ENCODE data around the gene DAZL. TPM values are rescaled to one million over a fixed set of nuclear protein-coding genes. Genes with fewer than 3 reads are reported as not detected.

The DAZL gene
- total RNA-seq, 1 experiment from 2014 or later = 3.9 TPM

GRCh38 chr3:16608816-16609215, 3.6 kb upstream of the DAZL start (continued):
- TF ChIP-seq, protein P1, sequence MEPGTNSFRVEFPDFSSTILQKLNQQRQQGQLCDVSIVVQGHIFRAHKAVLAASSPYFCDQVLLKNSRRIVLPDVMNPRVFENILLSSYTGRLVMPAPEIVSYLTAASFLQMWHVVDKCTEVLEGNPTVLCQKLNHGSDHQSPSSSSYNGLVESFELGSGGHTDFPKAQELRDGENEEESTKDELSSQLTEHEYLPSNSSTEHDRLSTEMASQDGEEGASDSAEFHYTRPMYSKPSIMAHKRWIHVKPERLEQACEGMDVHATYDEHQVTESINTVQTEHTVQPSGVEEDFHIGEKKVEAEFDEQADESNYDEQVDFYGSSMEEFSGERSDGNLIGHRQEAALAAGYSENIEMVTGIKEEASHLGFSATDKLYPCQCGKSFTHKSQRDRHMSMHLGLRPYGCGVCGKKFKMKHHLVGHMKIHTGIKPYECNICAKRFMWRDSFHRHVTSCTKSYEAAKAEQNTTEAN (CRISPR knock-in tag; IDR thresholded peaks at IDR 0.05) = no peak
- TF ChIP-seq, protein P2, sequence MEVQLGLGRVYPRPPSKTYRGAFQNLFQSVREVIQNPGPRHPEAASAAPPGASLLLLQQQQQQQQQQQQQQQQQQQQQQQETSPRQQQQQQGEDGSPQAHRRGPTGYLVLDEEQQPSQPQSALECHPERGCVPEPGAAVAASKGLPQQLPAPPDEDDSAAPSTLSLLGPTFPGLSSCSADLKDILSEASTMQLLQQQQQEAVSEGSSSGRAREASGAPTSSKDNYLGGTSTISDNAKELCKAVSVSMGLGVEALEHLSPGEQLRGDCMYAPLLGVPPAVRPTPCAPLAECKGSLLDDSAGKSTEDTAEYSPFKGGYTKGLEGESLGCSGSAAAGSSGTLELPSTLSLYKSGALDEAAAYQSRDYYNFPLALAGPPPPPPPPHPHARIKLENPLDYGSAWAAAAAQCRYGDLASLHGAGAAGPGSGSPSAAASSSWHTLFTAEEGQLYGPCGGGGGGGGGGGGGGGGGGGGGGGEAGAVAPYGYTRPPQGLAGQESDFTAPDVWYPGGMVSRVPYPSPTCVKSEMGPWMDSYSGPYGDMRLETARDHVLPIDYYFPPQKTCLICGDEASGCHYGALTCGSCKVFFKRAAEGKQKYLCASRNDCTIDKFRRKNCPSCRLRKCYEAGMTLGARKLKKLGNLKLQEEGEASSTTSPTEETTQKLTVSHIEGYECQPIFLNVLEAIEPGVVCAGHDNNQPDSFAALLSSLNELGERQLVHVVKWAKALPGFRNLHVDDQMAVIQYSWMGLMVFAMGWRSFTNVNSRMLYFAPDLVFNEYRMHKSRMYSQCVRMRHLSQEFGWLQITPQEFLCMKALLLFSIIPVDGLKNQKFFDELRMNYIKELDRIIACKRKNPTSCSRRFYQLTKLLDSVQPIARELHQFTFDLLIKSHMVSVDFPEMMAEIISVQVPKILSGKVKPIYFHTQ (CRISPR knock-in tag; IDR thresholded peaks at IDR 0.05) = no peak
- no peak for TF ChIP-seq SP1 (CRISPR knock-in tag; conservative IDR thresholded peaks at IDR 0.05)
- no peak for TF ChIP-seq NR3C1 (CRISPR knock-in tag; conservative IDR thresholded peaks at IDR 0.05; ENCODE audit: low read depth)
- no peak for TF ChIP-seq ERG (CRISPR knock-in tag; IDR thresholded peaks at IDR 0.05)

DNA sequence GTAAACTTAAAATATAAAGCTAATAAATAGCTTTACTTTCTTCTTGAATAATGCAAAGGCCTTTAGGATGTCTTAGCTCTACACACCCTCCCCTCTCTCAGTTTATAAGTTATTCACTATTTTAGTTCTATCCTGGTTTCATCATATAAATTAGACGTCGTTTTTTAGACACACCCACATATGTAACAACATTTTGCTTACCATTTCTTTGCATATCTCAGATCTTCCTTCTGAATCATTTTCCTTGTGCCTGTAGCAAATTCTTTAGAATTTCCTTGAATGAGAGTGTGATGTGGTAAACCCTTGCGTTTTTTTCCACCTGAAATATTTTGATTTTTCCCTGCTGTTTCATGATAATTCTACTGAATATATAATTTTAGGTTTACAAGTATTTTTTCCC, 2.5 kb upstream of the DAZL start:
- TF ChIP-seq, protein P1 (CRISPR knock-in tag; IDR thresholded peaks at IDR 0.05) = no peak
- TF ChIP-seq, protein P3, sequence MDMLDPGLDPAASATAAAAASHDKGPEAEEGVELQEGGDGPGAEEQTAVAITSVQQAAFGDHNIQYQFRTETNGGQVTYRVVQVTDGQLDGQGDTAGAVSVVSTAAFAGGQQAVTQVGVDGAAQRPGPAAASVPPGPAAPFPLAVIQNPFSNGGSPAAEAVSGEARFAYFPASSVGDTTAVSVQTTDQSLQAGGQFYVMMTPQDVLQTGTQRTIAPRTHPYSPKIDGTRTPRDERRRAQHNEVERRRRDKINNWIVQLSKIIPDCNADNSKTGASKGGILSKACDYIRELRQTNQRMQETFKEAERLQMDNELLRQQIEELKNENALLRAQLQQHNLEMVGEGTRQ (CRISPR knock-in tag; IDR thresholded peaks at IDR 0.05) = no peak
- ChIA-PET CTCF (no interaction called here), POLR2A (no interaction called here)
- Mint-ChIP-seq H3K9me3 (peaks cover 3% of the 10 kb centered on the region), H3K36me3 (peaks cover 12% of the 10 kb centered on the region), H3K27me3 (ENCODE audit: low read depth) (no peaks in the 10 kb centered on the region), H3K4me1 (peaks cover 63% of the 10 kb centered on the region), H3K4me3 (no peak overlapping the region), H3K27ac (no peak overlapping the region)
- ATAC-seq (no peak), DNase-seq (ENCODE audit: low spot score) (no peak)

- peaks cover 65% of the 10 kb centered on the region for H3K4me1 Mint-ChIP-seq
- ATAC-seq (peak; percentile 51), DNase-seq (ENCODE audit: low spot score) (no peak)
- TF ChIP-seq ZNF263 (CRISPR knock-in tag; IDR thresholded peaks at IDR 0.05; ENCODE audit: low read depth) (no peak), GTF2I (CRISPR knock-in tag; conservative IDR thresholded peaks at IDR 0.05) (no peak), HMGA2 (CRISPR knock-in tag; IDR thresholded peaks at IDR 0.05) (no peak), TCF7 (CRISPR knock-in tag; IDR thresholded peaks at IDR 0.05; ENCODE audit: low read depth) (no peak), ZNF219 (CRISPR knock-in tag; IDR thresholded peaks at IDR 0.05; ENCODE audit: borderline replicate concordance) (no peak), NR3C1 (CRISPR knock-in tag; conservative IDR thresholded peaks at IDR 0.05; ENCODE audit: low read depth) (no peak), CREB1 (CRISPR knock-in tag; IDR thresholded peaks at IDR 0.05) (no peak), SOX15 (CRISPR knock-in tag; IDR thresholded peaks at IDR 0.05) (no peak)
- TF ChIP-seq, protein P4, sequence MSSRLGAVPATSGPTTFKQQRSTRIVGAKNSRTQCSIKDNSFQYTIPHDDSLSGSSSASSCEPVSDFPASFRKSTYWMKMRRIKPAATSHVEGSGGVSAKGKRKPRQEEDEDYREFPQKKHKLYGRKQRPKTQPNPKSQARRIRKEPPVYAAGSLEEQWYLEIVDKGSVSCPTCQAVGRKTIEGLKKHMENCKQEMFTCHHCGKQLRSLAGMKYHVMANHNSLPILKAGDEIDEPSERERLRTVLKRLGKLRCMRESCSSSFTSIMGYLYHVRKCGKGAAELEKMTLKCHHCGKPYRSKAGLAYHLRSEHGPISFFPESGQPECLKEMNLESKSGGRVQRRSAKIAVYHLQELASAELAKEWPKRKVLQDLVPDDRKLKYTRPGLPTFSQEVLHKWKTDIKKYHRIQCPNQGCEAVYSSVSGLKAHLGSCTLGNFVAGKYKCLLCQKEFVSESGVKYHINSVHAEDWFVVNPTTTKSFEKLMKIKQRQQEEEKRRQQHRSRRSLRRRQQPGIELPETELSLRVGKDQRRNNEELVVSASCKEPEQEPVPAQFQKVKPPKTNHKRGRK (CRISPR knock-in tag; IDR thresholded peaks at IDR 0.05; ENCODE audit: borderline replicate concordance) = no peak
- TF ChIP-seq, protein P5, sequence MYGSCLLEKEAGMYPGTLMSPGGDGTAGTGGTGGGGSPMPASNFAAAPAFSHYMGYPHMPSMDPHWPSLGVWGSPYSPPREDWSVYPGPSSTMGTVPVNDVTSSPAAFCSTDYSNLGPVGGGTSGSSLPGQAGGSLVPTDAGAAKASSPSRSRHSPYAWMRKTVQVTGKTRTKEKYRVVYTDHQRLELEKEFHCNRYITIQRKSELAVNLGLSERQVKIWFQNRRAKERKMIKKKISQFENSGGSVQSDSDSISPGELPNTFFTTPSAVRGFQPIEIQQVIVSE (CRISPR knock-in tag; IDR thresholded peaks at IDR 0.05; ENCODE audit: borderline replicate concordance) = no peak
- TF ChIP-seq, protein P6, sequence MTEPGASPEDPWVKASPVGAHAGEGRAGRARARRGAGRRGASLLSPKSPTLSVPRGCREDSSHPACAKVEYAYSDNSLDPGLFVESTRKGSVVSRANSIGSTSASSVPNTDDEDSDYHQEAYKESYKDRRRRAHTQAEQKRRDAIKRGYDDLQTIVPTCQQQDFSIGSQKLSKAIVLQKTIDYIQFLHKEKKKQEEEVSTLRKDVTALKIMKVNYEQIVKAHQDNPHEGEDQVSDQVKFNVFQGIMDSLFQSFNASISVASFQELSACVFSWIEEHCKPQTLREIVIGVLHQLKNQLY (CRISPR knock-in tag; IDR thresholded peaks at IDR 0.05) = no peak
- peak overlapping the region; percentile 42 for H3K27ac Mint-ChIP-seq
- H3K9me3 Mint-ChIP-seq = peaks cover 3% of the 10 kb centered on the region
- H3K27me3 Mint-ChIP-seq (ENCODE audit: low read depth) = no peaks in the 10 kb centered on the region
- H3K36me3 Mint-ChIP-seq = peaks cover 12% of the 10 kb centered on the region
- H3K4me3 Mint-ChIP-seq = no peak overlapping the region
- ChIA-PET POLR2A (no interaction called here), CTCF (interaction anchor here (0.8 kb wide), 1 partner anchor 161 kb away, joined by 3 read pairs; no protein-coding TSS in a partner anchor)
Measured at GRCh38 chr3:16606398-16606797, 1.2 kb upstream of the DAZL start.
